ENCODE measurements around the gene TPRG1L.

The TPRG1L gene

DNA sequence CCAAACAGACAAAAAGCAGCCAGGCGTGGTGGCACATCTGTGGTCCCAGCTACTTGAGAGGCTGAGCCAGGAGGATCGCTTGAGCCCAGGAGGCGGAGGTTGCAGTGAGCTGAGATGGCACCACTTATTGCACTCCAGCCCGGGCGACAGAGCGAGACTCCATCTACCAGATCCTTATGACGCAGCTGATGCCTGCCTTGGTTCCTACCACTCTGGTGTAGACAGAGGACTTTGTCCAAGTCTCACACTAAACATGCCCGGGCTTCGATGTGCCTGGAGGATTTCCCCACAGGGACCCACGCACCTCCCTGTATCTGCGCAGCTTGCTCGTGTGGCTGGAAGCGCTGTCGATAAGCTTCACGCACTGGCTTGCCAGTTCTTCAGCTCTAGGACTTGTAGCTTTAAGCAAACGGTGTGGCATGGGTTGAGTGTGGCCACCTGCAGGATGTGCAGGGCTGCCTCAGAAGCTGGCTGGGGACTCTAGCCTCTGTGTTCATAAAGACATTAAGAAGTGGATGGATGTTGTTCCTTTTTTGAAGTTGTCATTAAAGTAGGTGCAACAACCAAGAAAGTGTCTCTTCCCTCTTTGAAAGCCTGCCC is 4.8 kb downstream of the TPRG1L start:
- H3K4me3 ChIP-seq (ENCODE audit: low read depth, low read length), result no peak overlapping the region
- WGBS (ENCODE audit: extremely low coverage, insufficient coverage, insufficient read length), result no CpG with 5 or more reads among the region's 16 CpGs
- H2BK120ac ChIP-seq (ENCODE audit: insufficient read depth, low read length, poor library complexity), result no peak overlapping the region
- no peak overlapping the region for H3K4me2 ChIP-seq (ENCODE audit: low read length)
- H3K79me2 ChIP-seq (ENCODE audit: control insufficient read depth, insufficient read depth, low read length, poor library complexity), result peaks cover 2% of the 10 kb centered on the region
- H2BK12ac ChIP-seq (ENCODE audit: low read length), result no peak overlapping the region
- no peaks in the 10 kb centered on the region for H3K79me1 ChIP-seq (ENCODE audit: low read length)
- no peak for DNase-seq
- no peak overlapping the region for H3K23ac ChIP-seq (ENCODE audit: low read length)
- no peak overlapping the region for H2BK5ac ChIP-seq (ENCODE audit: low read depth, low read length, poor library complexity)
- H3K14ac ChIP-seq (ENCODE audit: low read length), result no peak overlapping the region
- H2AFZ ChIP-seq (ENCODE audit: insufficient read depth, low read length, poor library complexity), result no peak overlapping the region
- H4K12ac ChIP-seq (ENCODE audit: low read depth, low read length), result no peak overlapping the region
- no peak overlapping the region for H3K9ac ChIP-seq (ENCODE audit: low read length)
- no peak overlapping the region for H4K91ac ChIP-seq (ENCODE audit: low read depth, low read length)
- no peaks in the 10 kb centered on the region for H3K9me3 ChIP-seq (ENCODE audit: insufficient read depth, low read depth, low read length)
- no peak overlapping the region for H3K4ac ChIP-seq (ENCODE audit: low read depth, low read length)
- H3K27ac ChIP-seq (ENCODE audit: low read depth, low read length), result no peak overlapping the region
- H3K27me3 ChIP-seq (ENCODE audit: insufficient read depth, low read length), result no peaks in the 10 kb centered on the region
- peaks cover 5% of the 10 kb centered on the region in 2 experiments for H3K4me1 ChIP-seq (ENCODE audit: control insufficient read depth in 1 of 2, insufficient read depth in 2 of 2, low read length in 2 of 2)
- H2AK5ac ChIP-seq (ENCODE audit: low read length), result no peak overlapping the region
- H3K18ac ChIP-seq (ENCODE audit: low read length), result no peak overlapping the region
- peaks cover 50 to 67% of the 10 kb centered on the region in 2 experiments for H3K36me3 ChIP-seq (ENCODE audit: control insufficient read depth in 1 of 2, insufficient read depth in 2 of 2, low read length in 2 of 2)
- H4K8ac ChIP-seq (ENCODE audit: low read depth, low read length), result no peak overlapping the region

DNA sequence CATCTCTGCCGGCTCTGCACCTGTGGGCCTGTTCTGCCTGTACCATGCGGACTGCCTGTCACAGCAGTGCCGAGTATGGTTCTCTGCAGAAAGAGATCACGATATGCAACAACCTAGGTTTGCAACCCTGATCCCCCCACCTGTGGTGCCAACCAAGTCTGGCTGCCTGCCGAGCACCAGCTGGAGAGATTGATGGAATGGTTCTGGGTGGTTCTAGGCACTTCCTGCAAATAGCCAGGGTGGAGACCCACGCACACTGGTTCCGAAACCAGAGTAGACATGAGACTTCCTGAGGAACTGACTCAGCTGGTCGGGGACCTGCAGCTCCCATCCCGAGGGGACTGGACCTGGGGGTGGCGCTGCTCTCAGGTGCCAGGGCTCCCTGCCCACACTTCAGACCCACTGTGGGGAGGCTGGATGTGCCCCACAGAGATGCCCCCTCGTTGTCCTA is 5.4 kb downstream of the TPRG1L start:
- no CpG with 5 or more reads among the region's 11 CpGs for WGBS (ENCODE audit: extremely low coverage, insufficient coverage, insufficient read length)

DNA sequence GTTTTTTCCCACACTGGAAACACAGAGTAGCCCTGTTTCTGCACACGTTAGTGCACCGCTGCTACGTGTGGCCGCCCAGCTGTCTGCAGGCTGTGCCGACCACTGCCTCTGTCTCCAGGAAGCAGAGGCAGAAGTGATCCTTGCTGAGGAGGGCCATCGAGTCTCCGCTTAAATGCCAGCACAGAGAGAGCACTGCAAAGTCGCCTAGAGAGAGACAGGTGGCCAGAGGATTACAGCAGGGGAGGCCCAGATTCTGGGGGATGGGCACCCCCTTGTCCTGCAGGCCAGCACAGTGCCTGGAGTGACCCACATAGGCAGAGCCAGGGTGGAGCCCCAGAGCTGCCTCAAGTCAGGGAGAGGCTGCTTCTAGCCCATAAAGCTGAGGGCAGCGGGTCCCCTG is 6.1 kb downstream of the TPRG1L start:
- Histone ChIP-seq H3K14ac (ENCODE audit: low read length) (no peak overlapping the region), H3K4me2 (ENCODE audit: low read length) (no peak overlapping the region), H3K9ac (ENCODE audit: low read length) (no peak overlapping the region), H4K12ac (ENCODE audit: low read depth, low read length) (no peak overlapping the region), H2BK120ac (ENCODE audit: insufficient read depth, low read length, poor library complexity) (no peak overlapping the region), H2AFZ (ENCODE audit: insufficient read depth, low read length, poor library complexity) (no peak overlapping the region), H3K79me1 (ENCODE audit: low read length) (no peaks in the 10 kb centered on the region), H3K4ac (ENCODE audit: low read depth, low read length) (no peak overlapping the region), H3K23ac (ENCODE audit: low read length) (no peak overlapping the region), H4K8ac (ENCODE audit: low read depth, low read length) (no peak overlapping the region), H3K4me1 (ENCODE audit: control insufficient read depth in 1 of 2, insufficient read depth in 2 of 2, low read length in 2 of 2) (no peaks in the 10 kb centered on the region), H2BK12ac (ENCODE audit: low read length) (no peak overlapping the region), H3K4me3 (ENCODE audit: low read depth, low read length) (peak overlapping the region; percentile 31), H3K9me3 (ENCODE audit: insufficient read depth, low read depth, low read length) (no peaks in the 10 kb centered on the region), H3K36me3 (ENCODE audit: control insufficient read depth in 1 of 2, insufficient read depth in 2 of 2, low read length in 2 of 2) (peaks cover 57 to 76% of the 10 kb centered on the region in 2 experiments), H4K91ac (ENCODE audit: low read depth, low read length) (no peak overlapping the region), H2BK5ac (ENCODE audit: low read depth, low read length, poor library complexity) (no peak overlapping the region), H2AK5ac (ENCODE audit: low read length) (no peak overlapping the region), H3K27ac (ENCODE audit: low read depth, low read length) (no peak overlapping the region), H3K18ac (ENCODE audit: low read length) (no peak overlapping the region), H3K79me2 (ENCODE audit: control insufficient read depth, insufficient read depth, low read length, poor library complexity) (no peaks in the 10 kb centered on the region), H3K27me3 (ENCODE audit: insufficient read depth, low read length) (no peaks in the 10 kb centered on the region)
- DNase-seq, result no peak
- no CpG with 5 or more reads among the region's 9 CpGs for WGBS (ENCODE audit: extremely low coverage, insufficient coverage, insufficient read length)

More for the DNA sequence above, 5.4 kb downstream of the TPRG1L start:
- H3K27ac ChIP-seq (ENCODE audit: low read depth, low read length), result no peak overlapping the region
- H3K18ac ChIP-seq (ENCODE audit: low read length), result no peak overlapping the region
- no peak overlapping the region for H4K12ac ChIP-seq (ENCODE audit: low read depth, low read length)
- H3K9me3 ChIP-seq (ENCODE audit: insufficient read depth, low read depth, low read length), result no peaks in the 10 kb centered on the region
- no peak overlapping the region for H3K4me3 ChIP-seq (ENCODE audit: low read depth, low read length)
- H2BK12ac ChIP-seq (ENCODE audit: low read length), result no peak overlapping the region
- peaks cover 55 to 72% of the 10 kb centered on the region in 2 experiments for H3K36me3 ChIP-seq (ENCODE audit: control insufficient read depth in 1 of 2, insufficient read depth in 2 of 2, low read length in 2 of 2)
- no peaks in the 10 kb centered on the region for H3K27me3 ChIP-seq (ENCODE audit: insufficient read depth, low read length)
- H3K9ac ChIP-seq (ENCODE audit: low read length), result no peak overlapping the region
- H3K79me2 ChIP-seq (ENCODE audit: control insufficient read depth, insufficient read depth, low read length, poor library complexity), result peaks cover 2% of the 10 kb centered on the region
- no peak overlapping the region for H4K91ac ChIP-seq (ENCODE audit: low read depth, low read length)
- H4K8ac ChIP-seq (ENCODE audit: low read depth, low read length), result no peak overlapping the region
- H3K79me1 ChIP-seq (ENCODE audit: low read length), result no peaks in the 10 kb centered on the region
- H2BK5ac ChIP-seq (ENCODE audit: low read depth, low read length, poor library complexity), result no peak overlapping the region
- H2AK5ac ChIP-seq (ENCODE audit: low read length), result no peak overlapping the region
- H3K23ac ChIP-seq (ENCODE audit: low read length), result no peak overlapping the region
- H2BK120ac ChIP-seq (ENCODE audit: insufficient read depth, low read length, poor library complexity), result no peak overlapping the region
- peaks cover 5% of the 10 kb centered on the region in 2 experiments for H3K4me1 ChIP-seq (ENCODE audit: control insufficient read depth in 1 of 2, insufficient read depth in 2 of 2, low read length in 2 of 2)
- no peak overlapping the region for H3K4me2 ChIP-seq (ENCODE audit: low read length)
- H3K14ac ChIP-seq (ENCODE audit: low read length), result no peak overlapping the region
- H2AFZ ChIP-seq (ENCODE audit: insufficient read depth, low read length, poor library complexity), result no peak overlapping the region
- DNase-seq, result no peak
- no peak overlapping the region for H3K4ac ChIP-seq (ENCODE audit: low read depth, low read length)

- no peak overlapping the region for H4K8ac ChIP-seq (ENCODE audit: low read depth, low read length)
- no peak overlapping the region for H3K4me2 ChIP-seq (ENCODE audit: low read length)
- H4K91ac ChIP-seq (ENCODE audit: low read depth, low read length), result no peak overlapping the region
- peaks cover 63 to 83% of the 10 kb centered on the region in 2 experiments for H3K36me3 ChIP-seq (ENCODE audit: control insufficient read depth in 1 of 2, insufficient read depth in 2 of 2, low read length in 2 of 2)
- peaks cover 1% of the 10 kb centered on the region for H3K9me3 ChIP-seq (ENCODE audit: insufficient read depth, low read depth, low read length)
- H3K14ac ChIP-seq (ENCODE audit: low read length), result no peak overlapping the region
- no peak overlapping the region for H3K27ac ChIP-seq (ENCODE audit: low read depth, low read length)
- H2BK12ac ChIP-seq (ENCODE audit: low read length), result no peak overlapping the region
- WGBS (ENCODE audit: extremely low coverage, insufficient coverage, insufficient read length), result no CpG with 5 or more reads among the region's 36 CpGs
- no peaks in the 10 kb centered on the region for H3K79me1 ChIP-seq (ENCODE audit: low read length)
- H3K9ac ChIP-seq (ENCODE audit: low read length), result no peak overlapping the region
- H3K4ac ChIP-seq (ENCODE audit: low read depth, low read length), result no peak overlapping the region
- no peak overlapping the region for H3K23ac ChIP-seq (ENCODE audit: low read length)
- DNase-seq, result no peak
- peak overlapping the region; percentile 31 for H3K4me3 ChIP-seq (ENCODE audit: low read depth, low read length)
- no peak overlapping the region for H2BK5ac ChIP-seq (ENCODE audit: low read depth, low read length, poor library complexity)
- H2AK5ac ChIP-seq (ENCODE audit: low read length), result no peak overlapping the region
- H2AFZ ChIP-seq (ENCODE audit: insufficient read depth, low read length, poor library complexity), result no peak overlapping the region
- H2BK120ac ChIP-seq (ENCODE audit: insufficient read depth, low read length, poor library complexity), result no peak overlapping the region
- no peaks in the 10 kb centered on the region for H3K27me3 ChIP-seq (ENCODE audit: insufficient read depth, low read length)
- no peaks in the 10 kb centered on the region for H3K4me1 ChIP-seq (ENCODE audit: control insufficient read depth in 1 of 2, insufficient read depth in 2 of 2, low read length in 2 of 2)
- H3K18ac ChIP-seq (ENCODE audit: low read length), result no peak overlapping the region
- no peak overlapping the region for H4K12ac ChIP-seq (ENCODE audit: low read depth, low read length)
- no peaks in the 10 kb centered on the region for H3K79me2 ChIP-seq (ENCODE audit: control insufficient read depth, insufficient read depth, low read length, poor library complexity)
Observed at GRCh38 chr1:3631320-3632260, 6.8 kb downstream of the TPRG1L start.
